HG03432 (cell line): Measurements from ENCODE around the gene JAZF1.

Experiments used
- ATAC-seq: cut with Tn5 transposase; IDR thresholded peaks from one replicate; pipeline ENCODE4 v1.9.1; 2021; ENCODE audit warnings: mild to moderate bottlenecking, moderate library complexity; ENCODE audit not compliant: unreplicated experiment

Gene JAZF1

GRCh38 chr7:28078036-28078901 lies 102.3 kb downstream of the JAZF1 start:
- no peak for ATAC-seq

DNA sequence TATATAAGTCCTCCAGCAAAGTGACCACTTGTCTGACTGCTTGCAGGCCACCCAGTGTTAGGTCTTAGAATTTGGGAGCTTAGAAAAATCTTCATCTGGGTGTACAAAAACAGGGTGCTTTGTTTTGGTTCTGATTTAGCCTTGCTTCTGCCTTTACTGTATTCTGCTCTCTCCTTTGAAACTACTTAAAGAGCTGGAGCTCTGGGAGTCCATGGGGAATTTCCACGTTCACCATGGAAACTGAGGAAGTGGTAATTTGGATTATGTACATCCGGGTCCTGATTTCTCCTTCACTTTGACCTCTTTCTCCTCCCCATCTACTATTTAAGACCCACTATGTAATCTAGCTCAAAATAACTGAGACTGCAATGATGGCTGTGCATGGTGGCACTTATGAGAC lies 103.0 kb downstream of the JAZF1 start:
- ATAC-seq: no peak

DNA sequence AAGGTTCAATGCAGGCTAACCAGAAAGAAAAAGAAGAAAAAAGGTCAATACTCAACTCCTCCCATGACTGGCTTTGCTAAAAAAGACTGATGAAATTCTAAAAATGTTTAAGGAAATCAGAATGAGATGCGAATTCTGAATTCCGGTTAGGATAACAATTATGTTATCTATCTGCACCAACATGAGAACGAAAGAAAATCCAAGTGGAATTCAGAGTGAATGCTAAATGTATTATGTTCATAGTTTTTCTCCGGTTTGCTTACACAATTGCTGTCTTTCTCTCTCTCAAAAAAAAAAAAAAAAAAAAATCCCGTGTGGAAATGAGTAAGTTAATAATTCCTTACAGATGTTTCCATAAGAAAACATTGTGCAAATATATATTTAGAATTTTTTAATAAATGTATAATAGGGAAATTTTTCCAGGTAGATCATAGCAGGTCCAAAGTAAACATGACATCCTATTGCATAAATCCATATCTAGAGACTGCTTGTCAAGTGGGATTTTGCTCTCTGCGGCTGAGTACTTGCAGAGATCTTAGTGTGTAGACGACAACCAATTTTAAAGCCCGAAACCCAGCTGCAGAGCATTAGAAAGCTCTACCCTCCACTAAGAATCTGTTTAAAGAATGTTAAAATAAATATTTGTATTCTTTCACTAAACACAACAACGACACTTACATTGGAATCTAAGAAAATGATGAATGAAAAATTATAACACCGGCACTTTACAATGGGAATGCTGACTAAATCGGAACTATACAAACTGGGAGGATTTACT lies 104.0 kb downstream of the JAZF1 start:
- no peak for ATAC-seq

GRCh38 chr7:28075674-28076358 lies 104.8 kb downstream of the JAZF1 start:
- no peak for ATAC-seq

DNA sequence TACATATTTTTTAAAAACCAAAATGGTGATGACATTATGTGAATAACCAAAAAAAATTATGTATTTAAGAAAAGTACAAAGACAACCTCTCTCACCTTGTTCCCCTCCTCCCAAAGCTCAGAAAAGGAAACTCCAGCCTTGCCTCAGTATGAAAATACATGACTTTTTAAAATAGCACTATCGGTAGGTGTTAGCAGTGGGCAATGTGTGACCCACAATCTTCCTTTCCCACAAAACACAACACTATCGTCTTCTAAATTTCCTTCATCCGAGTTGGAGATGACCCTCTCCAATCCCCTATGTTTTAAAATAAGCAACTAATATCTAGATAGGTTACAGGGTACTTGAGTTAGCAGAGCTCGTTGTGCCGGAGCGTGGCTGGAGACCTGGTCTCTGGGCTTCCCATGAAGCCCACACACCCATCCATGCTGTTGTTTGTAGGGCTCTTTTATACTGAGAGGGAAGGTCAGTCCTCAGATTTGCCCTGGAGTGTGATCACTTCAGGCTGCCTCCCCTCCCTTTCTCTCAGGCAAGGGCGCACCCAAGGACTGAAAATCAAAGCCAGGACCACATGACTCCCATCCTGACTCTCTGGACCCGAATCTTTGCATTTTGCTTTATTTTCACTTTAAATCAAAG lies 107.6 kb downstream of the JAZF1 start:
- ATAC-seq: no peak

GRCh38 chr7:28071570-28071969 lies 109.0 kb downstream of the JAZF1 start:
- ATAC-seq: no peak

DNA sequence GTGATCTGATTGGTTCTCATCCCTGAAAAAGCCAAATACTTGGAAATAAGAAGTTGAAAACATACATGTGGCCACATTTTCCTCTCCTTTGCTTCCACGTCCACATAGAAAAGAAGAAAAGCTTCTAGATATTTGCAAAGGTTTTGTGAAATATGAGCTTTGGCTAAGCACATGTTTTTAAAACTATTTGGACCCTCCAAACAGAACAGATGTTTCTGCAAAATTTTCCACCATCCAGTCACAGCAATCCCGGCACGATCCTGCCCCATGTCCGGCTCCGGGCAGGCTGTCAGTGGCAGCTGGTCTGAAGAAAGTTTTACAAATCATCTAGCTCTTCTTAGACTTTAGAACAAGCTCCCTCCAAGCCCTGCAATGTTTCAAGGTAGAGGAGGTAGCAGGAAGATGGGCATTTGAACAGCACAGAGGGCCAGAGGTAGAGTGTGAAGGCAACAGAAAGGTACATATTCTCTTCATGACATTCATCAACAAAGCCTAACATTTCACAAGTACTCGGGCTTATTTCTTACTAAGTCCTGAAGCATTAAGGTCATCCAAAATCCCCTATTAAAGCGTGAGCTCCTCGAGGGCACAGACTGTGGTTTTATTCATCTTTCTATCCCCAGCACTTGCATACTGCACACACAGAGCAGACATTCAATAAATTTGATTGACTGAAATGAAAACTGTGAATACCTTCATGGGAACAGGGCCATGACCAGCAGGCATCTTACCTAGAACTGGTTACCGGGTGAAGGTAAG lies 110.1 kb downstream of the JAZF1 start:
- ATAC-seq: no peak

DNA sequence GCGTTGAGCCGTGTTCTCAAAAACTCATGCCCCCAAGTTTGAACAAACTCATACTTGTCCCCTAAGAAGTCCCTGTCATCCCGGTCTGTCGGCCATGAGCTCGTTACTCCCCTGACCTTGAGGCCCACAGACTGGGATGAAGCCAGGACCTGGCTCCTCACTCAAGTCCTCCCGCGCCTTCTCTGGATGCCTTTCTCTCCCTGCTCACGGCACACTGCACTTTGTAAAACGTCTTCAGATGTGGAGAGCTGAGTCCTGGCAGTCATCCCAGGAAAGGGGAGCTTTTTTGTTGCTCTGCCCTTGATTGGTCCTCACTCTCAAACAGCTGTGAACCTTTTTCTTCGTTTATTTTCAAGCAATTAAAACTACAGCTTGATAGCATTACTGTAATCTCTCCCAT lies 110.8 kb downstream of the JAZF1 start:
- no peak for ATAC-seq

DNA sequence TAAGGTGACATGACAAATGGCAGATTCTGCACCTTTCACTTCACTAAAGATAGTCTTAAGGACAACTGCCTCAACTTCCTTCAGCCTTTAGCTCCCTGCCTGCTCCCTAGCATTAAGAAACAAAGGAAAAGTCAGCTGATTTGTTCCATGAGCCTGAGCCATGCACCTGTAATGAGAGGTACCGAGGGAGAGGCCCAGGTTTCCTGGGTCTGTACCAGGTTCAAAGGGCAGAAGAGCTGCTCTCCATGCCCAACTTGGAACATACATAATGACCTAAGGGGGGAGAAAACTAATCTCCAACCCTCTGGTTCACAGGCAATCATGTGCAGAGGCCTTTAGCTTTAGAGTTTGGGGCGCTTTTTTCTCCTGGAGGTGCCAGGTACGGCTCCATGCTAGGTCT lies 111.2 kb downstream of the JAZF1 start:
- ATAC-seq: no peak

GRCh38 chr7:28068811-28069216 lies 111.8 kb downstream of the JAZF1 start:
- ATAC-seq: no peak

DNA sequence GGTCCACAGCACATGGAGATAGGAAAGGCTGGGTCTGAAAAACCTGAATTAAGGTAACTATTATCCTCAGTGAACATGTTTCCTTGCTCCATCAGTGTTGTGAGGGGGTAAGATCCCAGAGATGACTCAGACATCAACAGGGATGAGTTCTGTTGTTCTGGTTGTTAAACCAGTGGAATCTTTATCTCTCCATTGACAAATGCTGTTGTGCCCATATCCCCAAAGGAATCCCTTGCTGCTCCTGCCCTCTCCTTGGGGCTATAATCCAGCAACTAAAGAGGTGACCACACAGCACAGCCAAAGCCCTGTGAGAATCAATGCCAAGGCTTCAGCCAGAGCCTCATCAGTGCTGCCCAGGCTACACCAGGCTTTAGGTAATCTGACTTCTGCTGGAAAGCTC lies 113.4 kb downstream of the JAZF1 start:
- ATAC-seq: no peak

- ATAC-seq: no peak
Observed at GRCh38 chr7:28065721-28066285, 114.8 kb downstream of the JAZF1 start.

- ATAC-seq: no peak
Observed at GRCh38 chr7:28065308-28065707, 115.3 kb downstream of the JAZF1 start.

DNA sequence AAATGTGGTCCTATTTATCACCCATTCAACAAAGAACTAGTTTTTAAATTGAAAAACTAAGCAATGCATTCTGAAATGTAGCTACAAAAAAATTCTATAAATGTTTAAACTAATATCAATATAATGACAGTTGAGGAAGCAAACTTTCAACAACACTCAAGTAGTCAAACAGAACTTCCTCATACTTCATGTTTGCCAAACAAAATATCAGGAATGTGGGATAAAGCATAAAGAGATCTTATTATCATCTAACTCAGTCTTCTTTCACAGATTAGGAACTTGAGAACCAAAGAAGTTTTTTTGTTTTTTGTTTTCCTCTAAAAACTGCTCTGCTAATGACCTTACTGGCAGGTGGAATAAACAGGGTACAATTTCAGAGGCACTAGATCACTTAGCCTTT lies 116.2 kb downstream of the JAZF1 start:
- ATAC-seq: no peak

DNA sequence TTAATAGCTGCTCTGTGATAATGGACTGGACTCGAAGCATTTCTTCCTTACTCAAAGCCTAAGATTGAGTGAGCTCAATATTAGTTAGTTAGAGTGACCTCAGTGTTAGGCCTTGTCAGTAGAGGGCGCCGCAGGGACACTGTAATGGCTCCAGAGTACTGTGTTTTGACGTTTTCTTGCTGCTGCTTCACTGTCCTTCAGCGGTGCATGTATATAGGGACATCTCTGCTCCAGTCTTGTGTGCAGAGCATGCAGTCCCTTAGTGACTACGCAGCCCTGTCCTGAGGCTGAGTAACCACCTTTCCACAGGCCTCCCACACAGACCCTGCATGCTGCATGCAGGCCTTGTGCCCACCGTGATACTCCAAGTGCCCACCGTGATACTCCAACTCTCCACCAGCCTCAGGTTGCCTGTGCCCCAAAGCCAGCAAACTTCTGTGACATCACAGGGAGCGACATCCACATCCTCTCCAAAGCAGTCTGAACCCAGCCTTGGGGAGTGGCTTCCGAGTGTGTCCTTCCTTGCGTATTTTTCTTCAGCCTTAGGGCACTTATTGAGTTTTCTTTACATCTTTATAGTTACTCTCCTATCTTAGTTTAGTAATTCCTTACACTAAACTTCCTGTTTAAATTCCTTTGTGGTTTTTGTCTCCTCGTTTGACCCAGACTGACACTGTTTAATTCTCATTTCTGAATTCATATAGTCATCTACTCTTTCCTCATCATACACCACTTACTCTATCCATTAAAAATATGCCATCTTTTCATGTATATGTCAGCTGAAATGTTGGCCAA lies 118.2 kb downstream of the JAZF1 start:
- peak; percentile 79 for ATAC-seq

DNA sequence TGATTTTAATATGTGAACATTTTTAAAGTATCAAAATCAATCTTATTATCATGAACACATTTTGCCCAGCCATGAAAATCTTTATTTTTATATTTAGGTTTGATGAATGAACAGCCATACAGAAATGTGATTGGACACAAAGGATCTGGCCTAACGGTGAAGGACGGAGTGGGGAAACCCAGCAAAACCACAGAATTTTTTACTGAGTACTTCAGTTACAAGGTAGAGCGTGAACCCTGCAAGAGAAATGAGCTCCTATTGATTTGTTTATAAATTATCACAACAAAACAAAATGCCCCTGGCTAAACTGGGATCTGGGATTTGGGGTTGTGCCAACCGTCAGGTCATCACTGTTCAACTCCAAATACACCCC lies 118.8 kb downstream of the JAZF1 start:
- peak; percentile 38 for ATAC-seq

DNA sequence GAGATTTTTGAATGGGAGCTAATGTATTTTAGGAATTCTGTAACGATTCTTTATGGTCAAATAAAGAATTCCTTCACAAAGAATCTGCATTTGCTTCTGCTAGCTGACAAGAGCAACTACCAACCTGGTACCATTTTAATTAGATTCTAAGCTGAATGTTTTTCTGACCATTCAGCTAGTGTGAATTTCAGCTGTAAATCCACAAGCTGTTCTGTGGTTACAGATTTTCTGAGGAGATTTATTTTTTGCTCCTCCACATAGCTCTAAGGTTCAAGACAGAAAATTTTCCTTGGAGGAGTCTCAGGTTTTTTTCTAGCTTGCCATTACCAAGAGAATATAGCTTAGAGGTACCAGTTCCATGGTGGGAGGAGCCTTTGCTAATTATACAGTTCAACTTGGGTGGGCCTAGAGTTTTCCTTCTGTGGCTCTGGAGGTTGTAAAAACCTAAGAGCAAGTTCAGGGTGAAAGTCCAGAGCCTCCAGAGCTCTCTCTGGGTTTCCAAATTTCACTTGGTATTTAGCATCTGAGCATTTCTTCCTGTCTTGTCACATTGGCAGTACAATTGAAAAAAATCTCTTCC lies 120.1 kb downstream of the JAZF1 start:
- ATAC-seq: no peak

DNA sequence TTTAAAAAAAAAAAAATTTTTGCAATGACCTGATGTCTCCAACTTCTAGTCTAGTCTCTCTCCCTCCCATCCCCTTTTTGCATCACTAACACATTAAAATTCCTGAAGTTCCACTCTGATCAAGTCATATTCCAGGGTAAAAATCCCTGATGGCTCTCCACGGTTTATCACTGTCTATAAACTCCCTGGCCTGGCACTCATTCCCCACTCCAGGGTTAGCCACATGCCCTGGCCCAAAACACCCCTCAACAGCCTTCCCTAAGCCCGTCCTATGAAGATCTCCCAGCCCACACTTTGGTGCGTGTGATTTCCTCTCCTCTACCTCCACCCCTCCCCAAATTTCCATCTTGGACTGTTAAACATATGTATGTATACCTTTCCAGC lies 125.4 kb downstream of the JAZF1 start:
- ATAC-seq: no peak

DNA sequence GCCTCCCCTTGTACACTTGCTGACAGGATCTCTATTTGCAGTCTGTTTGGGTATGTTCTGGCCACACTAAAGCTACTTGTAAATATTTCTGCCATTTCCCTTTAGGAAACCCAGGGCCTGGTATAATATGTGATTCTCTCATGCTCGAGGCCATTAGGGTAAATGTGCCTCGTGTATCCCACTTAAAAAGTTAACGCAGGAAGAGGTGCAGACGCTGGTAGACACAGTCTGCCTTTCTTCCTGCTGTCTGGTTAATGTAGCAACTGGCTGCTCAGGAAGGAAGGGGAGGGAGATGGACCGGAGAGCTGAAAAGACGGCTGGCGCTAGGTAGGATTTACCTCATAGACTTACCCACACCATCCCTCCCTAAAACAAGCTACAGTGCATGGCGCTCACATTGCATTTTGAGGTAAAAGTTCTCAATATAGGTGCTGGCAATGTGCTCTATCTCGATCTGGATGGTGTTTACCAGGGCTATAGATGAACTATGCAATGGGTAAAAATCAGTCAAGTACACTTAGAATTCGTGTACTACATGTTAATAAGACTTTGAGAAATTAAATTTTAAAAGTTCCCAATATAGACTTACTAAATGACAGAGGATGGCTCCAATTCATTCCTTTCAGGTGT lies 125.9 kb downstream of the JAZF1 start:
- ATAC-seq: no peak
